ENCODE data around the gene FBRS. TPM values are rescaled to one million over a fixed set of nuclear protein-coding genes. Genes with fewer than 3 reads are reported as not detected.
"Not testable (repeated sequence)": the region's sequence is repeated elsewhere in the genome, so short reads cannot be mapped to it uniquely, and the experiment has no call there.

Gene FBRS
- total RNA-seq, 1 donor from 2014 or later, result 46.9 TPM

DNA sequence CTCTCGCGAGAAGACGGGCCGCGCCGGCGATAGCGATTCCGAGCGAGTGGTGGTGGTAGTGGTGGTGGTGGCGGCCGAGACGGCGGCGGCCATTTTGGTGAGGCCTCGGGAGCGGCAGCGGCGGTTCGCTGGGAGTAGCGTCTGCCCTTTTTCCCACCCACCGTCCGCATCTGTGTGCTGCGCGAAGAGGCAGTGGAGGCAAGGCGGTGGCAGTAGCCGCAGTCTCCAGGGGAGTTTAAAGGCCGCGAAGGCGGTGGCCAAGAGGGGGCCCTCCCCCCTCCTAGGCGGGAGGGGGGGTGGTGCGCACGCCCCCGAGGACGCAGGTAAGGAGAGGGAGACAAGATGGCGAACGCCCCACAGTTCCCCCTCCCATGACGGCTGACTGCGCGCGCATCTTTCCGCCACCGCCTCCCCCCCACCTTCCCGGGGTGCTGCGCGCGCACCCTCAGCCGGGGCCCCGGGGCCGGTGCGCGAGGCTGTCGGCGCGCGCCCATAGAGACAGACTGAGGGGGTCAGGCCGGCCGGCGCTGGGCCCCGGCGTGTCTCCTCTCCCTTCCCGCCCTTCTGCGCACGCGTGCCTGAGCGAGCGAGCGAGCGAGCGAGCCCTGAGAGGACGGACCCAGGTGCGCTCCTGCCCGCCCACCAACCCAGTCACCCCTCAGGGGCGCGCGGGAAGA, 40.0 kb downstream of the FBRS start:
- peak; percentile 15 for DNase-seq (ENCODE audit: low read depth)
- TF ChIP-seq CTCF (conservative IDR thresholded peaks at IDR 0.05; ENCODE audit: low read depth, low read length), result no peak
- peak overlapping the region; percentile 97 for H3K4me3 ChIP-seq (ENCODE audit: low read depth, low read length)

DNA sequence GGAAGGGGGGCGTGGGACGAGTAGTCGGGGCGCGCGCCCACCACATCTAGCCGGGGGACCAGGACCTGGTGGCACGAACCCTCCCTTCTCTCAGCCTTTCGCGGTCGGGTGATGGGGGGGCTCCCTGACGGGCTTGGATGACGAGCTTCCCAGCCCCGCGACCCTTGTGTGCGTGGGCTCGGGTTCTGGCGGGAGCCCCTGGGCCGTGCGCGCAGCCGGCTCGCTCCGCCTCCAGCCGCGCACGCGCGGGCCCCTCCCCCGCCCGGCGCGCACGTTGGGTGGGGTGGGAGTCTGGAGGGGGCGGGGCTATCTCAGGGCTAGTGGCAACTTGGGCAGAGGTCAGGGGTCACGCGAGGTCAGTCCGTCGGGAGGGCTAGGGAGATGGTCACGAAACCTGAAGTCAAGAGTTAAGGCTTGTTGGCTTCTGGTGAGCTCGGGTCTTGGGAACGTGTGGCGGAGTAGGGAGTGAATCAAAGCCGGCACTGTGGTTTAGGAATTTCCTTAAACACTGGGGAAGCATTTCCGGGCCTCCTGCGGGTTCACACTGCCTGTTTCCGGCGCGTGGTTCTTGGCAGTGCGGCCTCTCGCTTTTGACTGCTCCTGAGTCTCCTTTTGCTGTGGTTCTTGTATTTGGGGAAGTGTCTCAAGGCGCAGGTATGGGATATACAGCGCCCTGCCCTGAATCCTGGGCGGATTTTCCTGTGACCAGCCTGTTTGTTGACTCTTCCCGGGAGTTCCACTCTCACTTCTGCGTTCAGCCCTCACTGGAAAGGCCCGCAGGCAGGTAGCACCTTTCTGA, 40.8 kb downstream of the FBRS start, which contains the start of gene SRCAP:
Gene SRCAP, plus strand, starts transcription at position 356 of the 799 bp plus-strand sequence. CDS start 1,654 bp downstream, outside the sequence.
- TF ChIP-seq CTCF (conservative IDR thresholded peaks at IDR 0.05; ENCODE audit: low read depth, low read length), result no peak
- DNase-seq (ENCODE audit: low read depth), result peak; percentile 12
- peak within 1 kb of the TSS; percentile 97 for H3K4me3 ChIP-seq (ENCODE audit: low read depth, low read length)

DNA sequence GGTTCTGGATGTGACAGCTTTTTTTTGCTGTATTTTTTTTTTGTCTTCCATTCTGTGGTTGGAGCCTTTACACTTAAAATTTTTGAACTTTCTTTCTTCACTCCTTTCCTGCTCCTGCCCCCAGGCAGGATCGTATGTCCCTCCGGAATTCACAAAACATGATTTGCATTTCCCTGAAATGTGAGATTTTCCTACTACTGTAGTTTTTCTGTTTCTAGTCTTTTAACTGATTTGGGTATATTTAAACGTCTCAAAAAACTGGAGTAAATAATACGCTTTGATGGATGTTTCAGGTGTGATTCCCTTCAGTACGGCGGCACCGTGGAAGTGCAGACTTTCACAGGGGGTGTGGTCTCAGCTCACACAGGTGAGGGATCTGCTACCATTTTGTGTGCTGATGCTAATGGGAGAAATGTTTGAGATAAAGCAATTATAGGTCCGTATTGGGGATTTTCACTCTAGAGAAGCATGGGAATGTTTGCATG, 41.4 kb downstream of the FBRS start:
- H3K4me3 ChIP-seq (ENCODE audit: low read depth, low read length), result peak overlapping the region; percentile 97
- DNase-seq (ENCODE audit: low read depth), result no peak
- no peak for TF ChIP-seq CTCF (conservative IDR thresholded peaks at IDR 0.05; ENCODE audit: low read depth, low read length)

GRCh38 chr16:30700491-30700890, 42.3 kb downstream of the FBRS start:
- TF ChIP-seq CTCF (conservative IDR thresholded peaks at IDR 0.05; ENCODE audit: low read depth, low read length), result no peak
- no peak overlapping the region for H3K4me3 ChIP-seq (ENCODE audit: low read depth, low read length)
- DNase-seq (ENCODE audit: low read depth), result no peak

DNA sequence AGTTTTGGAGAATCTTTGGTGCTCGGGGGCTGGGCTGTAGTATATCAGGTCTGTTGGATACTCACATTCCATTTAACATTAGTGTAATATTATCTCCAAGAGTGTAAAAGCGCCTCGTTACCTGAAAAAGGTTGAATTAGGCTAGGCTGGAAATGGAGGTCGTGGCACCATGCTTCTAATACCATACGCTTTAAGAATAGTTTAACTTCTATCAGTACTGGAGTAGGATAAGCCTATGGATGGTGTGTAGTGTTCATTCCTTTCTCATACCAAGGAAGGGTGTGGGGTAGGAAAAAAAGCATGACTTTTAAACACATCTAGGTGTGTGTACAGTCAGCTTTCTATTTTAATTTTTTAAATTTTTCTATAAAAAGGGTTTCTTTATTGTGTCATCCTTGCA, 42.7 kb downstream of the FBRS start:
- no peak for TF ChIP-seq CTCF (conservative IDR thresholded peaks at IDR 0.05; ENCODE audit: low read depth, low read length)
- no peak overlapping the region for H3K4me3 ChIP-seq (ENCODE audit: low read depth, low read length)
- no peak for DNase-seq (ENCODE audit: low read depth)

DNA sequence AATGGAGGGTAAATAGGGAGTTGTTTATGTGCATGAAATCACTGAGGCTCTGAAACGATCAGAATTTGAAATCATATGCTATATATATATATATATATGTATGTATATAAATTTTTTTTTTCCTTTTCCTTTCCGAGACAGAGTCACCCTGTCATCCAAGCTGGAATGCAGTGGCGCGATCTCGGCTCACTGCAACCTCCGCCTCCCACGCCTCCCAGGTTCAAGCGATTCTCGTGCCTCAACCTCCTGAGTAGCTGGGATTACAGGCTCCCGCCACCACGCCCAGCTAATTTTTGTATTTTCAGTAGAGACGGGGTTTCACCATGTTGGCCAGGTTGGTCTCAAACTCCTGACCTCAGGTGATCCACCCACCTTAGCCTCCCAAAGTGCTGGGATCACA, 44.8 kb downstream of the FBRS start:
- DNase-seq (ENCODE audit: low read depth); H3K4me3 ChIP-seq (ENCODE audit: low read depth, low read length): not testable (repeated sequence)

GRCh38 chr16:30703971-30704370, 45.7 kb downstream of the FBRS start:
- no peak for TF ChIP-seq CTCF (conservative IDR thresholded peaks at IDR 0.05; ENCODE audit: low read depth, low read length)
- no peak overlapping the region for H3K4me3 ChIP-seq (ENCODE audit: low read depth, low read length)
- DNase-seq (ENCODE audit: low read depth), result no peak

Data from epithelial cell of proximal tubule (primary cell).